GM18519 (cell line): ENCODE measurements around the gene RNF150.

Source experiments
- ATAC-seq: cut with Tn5 transposase; IDR thresholded peaks from one replicate; pipeline ENCODE4 v1.9.1; 2021; ENCODE audit warnings: mild to moderate bottlenecking, moderate library complexity; ENCODE audit not compliant: unreplicated experiment, low FRiP score

The RNF150 gene

GRCh38 chr4:141132072-141132708, 1.1 kb downstream of the RNF150 start:
- ATAC-seq = no peak

- ATAC-seq = no peak
Observed at GRCh38 chr4:141131723-141132071, 1.6 kb downstream of the RNF150 start.

DNA sequence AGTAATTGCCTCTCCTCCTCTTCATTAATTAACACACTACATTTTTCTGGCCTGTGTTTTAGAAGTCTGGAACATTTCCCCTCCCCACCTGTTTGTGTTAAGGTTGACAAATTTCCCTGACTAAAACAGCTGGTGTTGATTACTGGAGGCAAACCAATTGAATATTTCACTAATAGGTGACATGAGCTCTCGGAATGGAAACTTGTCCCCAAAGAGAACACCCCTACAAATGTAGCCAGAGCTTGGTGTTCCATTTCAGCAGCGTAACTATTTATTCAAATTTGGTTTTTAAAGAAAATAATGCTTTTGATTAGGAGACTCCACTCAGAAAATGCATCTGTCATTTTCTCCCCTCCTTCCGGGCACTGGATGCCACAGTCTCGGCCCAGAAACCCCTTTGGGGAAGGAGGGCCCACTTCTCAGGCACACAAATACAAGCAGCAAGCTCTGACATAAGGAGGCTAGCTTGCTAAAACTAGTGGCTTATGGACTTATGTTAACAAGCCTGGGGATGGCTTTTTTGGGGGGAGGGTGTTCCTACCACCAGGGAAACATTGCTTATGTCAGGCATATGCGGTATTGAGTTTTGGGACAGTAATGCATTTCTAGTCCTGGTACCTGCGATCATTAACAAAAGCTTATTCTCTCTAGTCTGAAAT, 2.2 kb downstream of the RNF150 start:
- ATAC-seq = no peak

DNA sequence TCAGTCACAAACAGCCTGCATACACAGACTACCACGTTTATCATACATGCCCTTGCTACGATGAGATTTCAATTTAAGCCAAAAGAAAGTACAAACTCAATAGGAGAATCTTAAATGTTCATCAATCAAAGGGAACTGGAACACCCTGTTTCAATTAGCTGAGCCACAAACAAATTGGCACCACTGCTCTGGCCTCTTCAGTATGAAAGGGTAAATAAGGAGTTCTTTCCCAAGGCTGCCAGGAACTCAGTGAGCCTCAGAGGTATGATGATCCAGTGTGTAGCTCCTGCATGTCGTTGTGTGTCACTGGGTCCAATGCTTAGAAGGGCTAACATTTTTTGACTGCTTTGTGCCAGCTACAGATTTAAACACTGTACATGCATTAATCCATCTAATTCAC, 5.4 kb downstream of the RNF150 start:
- no peak for ATAC-seq

GRCh38 chr4:141126769-141127168, 6.5 kb downstream of the RNF150 start:
- no peak for ATAC-seq

DNA sequence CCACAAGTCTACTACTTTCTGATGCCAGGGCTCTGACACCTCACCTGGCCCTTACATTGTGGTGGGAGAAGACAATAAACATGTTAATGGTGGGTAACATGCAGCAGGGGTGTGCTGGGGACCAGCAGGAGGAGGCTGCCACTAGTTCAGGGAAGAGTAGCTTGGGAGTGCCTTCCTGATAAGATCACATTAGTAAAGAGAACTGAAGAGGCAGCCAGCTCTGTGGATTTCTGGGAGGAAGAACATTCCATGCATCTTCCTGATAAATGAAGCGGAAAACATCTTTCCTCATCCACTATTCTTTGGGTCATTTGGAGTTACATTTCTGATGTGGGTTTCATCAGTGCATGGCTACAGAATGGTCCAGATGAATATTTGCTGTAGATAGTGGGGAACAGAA, 9.0 kb downstream of the RNF150 start:
- ATAC-seq = no peak

DNA sequence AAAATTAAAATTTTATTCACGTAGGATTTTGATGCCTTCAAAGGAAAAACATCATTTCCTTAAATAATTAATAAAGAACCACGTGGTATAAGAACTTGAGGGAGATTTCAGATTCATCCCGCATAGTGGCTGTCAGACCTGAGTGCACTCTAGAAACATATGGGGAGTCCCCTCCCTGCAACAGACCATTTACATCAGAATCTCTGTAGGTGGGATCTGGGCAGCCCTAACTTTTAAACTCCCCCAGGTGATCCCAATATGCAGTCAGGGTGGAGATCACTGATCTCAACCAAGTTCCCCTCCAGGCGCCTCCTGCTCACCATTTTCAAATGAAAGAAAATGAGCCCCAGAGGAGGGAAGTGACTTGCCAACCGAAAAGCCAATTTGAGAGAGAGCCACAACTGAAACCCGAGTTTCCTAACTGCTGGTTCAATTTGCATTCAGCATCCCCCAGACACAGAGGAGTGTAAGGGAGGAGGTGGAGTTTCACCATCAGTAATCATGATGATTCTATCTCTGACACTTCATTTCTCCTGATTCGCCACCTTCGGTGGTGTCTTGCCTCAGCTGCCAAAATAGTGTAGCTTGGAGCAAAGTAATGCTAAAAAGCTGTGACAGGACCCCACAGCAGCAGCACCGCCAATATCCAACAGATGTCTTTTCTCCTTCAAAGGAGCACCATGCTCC, 11.4 kb downstream of the RNF150 start:
- ATAC-seq = peak; percentile 95

DNA sequence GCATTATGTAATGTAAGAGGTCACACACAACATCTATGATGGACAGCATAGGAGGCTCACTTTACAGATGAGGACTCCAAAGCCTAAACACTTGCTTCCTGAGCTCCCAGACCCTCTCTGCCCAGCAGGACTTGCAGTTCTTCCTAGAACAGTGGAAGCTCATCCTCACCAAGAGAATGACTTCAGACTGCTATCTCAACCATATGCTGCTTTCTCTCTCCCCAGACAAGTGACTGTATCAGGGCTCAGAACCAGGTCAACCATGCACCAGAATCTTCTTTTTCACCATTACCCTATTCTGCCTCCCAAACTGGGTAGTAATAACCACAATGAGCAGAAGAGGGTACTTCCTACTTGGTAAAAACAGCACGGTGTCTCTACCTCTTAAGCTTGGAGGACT, 12.2 kb downstream of the RNF150 start:
- no peak for ATAC-seq

- no peak for ATAC-seq
Observed at GRCh38 chr4:141120036-141120593, 13.2 kb downstream of the RNF150 start.

DNA sequence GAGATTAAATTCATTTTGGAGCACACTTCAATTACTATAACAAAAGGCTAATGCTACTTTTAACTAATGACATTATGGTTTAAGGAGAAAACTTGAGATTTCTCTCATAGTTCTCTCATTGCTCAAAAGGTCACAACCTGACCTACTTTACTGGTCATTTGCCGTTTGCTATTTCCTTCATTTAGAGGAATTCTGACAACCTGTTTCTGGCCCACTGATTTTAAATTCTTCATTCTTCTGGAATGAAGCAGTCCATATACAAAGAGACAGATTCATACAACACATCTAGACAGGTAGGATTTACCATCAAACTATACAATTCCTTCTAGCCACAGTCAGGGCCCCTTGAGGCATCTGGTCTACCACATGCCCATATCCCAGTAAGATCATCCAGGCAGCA, 14.2 kb downstream of the RNF150 start:
- ATAC-seq = no peak

GRCh38 chr4:141118381-141118780, 14.9 kb downstream of the RNF150 start:
- ATAC-seq = no peak

DNA sequence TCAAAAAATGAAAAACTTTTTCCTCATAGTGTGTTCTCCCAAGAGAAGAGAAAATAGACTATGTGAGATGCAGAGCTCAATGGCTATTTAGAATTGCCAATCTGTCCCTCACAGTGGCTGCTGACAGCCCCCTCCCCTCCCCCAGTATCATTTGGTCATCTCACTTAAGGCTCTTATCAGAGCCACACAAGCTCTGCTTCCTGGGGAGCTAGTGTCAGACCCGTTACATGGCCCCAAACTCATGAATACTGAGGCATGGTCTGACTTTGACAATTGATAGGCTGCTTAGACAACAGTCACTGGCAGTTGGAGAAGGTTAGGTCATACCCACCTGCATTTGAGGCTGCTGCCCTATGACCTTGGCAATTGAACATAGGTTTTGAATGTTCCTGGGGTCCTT, 15.3 kb downstream of the RNF150 start:
- ATAC-seq = no peak

DNA sequence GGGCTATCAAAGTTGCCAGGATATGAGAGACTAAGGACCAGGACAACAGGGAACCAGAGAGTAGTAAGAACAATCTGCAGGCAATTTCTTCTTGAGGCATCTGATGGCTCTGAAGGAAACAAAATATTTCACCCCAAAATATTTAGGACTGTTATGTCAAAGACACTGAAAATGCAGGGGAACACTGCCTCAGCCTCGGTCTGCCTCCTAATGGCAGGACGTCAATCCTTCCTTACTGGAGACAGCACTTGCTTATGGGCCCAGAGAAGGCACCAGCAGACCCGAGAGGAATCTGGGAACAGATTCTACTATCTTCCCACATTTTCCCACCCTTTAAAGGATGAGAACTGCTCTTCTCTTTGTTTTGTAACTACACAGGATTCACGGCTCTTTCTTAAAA, 23.3 kb downstream of the RNF150 start:
- no peak for ATAC-seq

GRCh38 chr4:141107927-141108326, 25.3 kb downstream of the RNF150 start:
- no peak for ATAC-seq

GRCh38 chr4:141102367-141102766, 30.9 kb downstream of the RNF150 start:
- no peak for ATAC-seq

DNA sequence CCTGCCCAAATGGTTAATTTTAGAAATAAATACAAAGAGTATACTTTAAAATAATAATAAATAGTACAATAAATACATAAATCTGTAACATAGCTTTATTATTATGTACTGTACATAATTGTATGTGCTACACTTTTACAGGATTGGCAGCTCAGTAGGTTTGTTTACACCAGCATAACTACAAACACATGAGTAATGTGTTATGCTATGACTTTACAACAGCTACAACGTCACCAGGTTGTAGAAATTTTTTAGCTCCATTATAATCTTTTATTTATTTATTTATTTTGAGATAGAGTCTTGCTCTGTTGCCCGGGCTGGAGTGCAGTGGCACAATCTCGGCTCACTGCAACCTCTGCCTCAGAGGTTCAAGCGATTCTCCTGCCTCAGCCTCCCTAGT, 31.8 kb downstream of the RNF150 start:
- ATAC-seq = no peak

DNA sequence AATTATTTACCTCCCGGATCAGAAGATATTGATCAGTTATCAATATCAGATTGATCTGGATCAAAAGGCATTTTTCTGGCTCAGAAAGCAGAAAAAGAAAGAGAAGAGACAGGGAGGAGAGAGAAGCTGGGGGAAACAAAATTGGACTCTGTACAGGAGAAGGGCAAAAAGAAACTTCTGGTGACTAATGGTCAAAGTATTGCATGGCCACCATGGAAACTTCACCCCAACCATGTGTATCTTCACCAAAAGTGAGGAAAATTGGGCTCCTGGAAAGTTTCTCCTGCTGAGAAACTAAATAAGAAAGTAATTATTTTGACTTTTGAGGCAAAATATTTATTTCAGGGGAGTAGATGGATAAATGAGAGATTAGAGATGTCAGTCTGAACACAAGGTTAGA, 33.9 kb downstream of the RNF150 start:
- ATAC-seq = no peak

- no peak for ATAC-seq
Observed at GRCh38 chr4:141098163-141098562, 35.1 kb downstream of the RNF150 start.

DNA sequence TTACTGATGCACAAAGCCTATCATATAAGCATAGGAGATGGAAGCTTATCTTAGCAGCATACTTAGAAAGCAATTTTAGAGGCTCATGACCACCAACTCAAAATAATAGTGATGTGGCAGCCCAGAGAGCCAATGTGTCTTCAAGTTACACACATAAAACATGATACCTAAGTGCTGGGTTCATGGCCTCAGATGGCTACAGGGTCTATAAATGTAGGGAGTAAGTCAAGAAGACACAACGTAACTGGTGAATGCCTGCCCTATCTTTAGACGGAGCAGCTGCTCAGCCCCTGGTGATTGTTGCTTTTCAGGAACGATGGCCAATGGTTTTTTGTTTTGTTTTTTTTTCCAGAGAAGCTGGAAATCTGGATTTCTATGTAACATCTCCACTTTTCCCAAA, 42.8 kb downstream of the RNF150 start:
- ATAC-seq = no peak

- no peak for ATAC-seq
Observed at GRCh38 chr4:141081921-141082395, 51.3 kb downstream of the RNF150 start.

DNA sequence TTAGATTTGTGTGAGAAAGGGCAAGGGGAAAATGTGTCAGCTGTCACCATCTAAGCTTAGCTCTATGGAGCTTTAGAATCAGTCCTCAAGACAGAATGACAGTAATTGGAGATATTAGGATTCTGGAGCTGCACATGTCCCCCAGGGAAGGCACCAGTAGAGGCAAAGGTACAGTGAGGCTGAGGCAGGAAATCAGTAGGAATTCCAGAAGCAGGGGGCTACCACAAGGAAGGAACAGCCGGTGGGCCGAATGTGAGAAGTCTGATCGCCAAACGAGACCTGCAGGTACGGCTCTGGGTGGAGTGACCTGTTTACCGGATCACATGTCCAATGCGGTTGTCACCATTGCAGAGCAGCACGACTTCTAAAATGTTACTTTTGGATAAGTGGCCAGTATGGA, 52.6 kb downstream of the RNF150 start:
- ATAC-seq = no peak
